ENCODE results near the gene ROBO1.

The ROBO1 gene

DNA sequence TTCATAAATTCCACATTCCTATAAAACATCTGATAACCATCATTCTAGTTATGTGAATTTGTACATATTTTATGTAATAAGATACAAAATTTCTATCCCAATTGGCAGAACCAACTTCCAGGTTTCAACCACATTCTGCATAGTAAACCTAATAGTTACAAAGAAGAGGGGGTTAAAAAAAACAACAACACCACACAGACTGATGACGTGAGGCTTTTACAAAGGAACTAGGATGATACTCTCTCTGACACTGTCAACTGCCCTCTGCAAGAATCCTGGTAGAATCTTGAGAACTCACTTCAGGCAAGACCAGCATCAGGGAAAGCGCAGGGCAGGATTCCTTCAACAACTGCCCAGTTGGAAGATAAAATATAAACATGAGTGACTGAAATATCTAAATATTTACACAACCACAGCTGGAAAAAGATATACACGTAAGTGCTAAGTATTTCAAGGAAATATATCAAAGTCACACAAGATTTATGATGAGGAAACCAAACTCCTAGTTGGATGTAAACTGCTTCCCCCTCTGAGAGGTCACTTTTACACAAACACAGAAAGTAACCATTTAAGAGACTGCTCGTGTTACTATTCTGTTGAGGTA, 816.4 kb downstream of the ROBO1 start:
- Histone ChIP-seq H3K4me2 (ENCODE audit: low read depth, low read length) (no peak overlapping the region), H2AFZ (ENCODE audit: low read length) (no peak overlapping the region), H3K9me2 (replicated peaks; ENCODE audit: insufficient read depth, low read length) (no peaks in the 10 kb centered on the region), H3K27ac (ENCODE audit: low read length) (no peak overlapping the region), H4K20me1 (ENCODE audit: insufficient read depth, low read length) (no peaks in the 10 kb centered on the region), H3K4me1 (ENCODE audit: low read length) (no peaks in the 10 kb centered on the region), H3F3A (ENCODE audit: insufficient read depth, low read length) (no peaks in the 10 kb centered on the region), H3K79me2 (ENCODE audit: low read length) (no peaks in the 10 kb centered on the region), H3K27me3 (replicated peaks; ENCODE audit: insufficient read depth, low read length) (no peaks in the 10 kb centered on the region), H3K9ac (ENCODE audit: low read length) (no peak overlapping the region), H3K4me3 (ENCODE audit: low read length) (no peak overlapping the region), H3K9me3 (replicated peaks; ENCODE audit: insufficient read depth, low read length) (no peaks in the 10 kb centered on the region), H3K36me3 (replicated peaks; ENCODE audit: insufficient read depth, low read length) (no peaks in the 10 kb centered on the region)
- TF ChIP-seq EZH2phosphoT487 (IDR thresholded peaks at IDR 0.05; ENCODE audit: low read length) = no peak
- TF ChIP-seq EZH2 (optimal IDR thresholded peaks at IDR 0.05; ENCODE audit: low read depth, low read length) = no peak
- TF ChIP-seq CTCF (IDR thresholded peaks at IDR 0.05; ENCODE audit: low read length) = no peak
- no peak for DNase-seq

DNA sequence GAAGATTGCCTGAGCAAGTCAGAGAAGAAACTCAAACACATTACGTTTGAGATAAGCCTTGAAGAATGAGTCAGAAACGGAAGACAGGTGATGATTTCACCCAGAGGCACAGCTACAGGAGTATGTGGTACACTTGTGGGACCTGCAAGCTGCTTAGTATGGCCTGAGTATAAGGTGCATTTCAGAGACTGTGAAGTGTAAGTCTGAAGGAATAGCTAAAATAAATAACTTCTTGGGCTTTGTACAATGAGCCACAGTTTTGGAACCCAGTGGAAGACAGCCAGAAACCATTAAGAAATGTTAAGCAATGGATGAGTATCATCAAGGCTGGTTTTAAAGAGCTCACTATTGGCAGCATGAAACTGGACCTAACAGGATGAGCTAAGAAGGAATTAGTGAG, 826.2 kb downstream of the ROBO1 start:
- Histone ChIP-seq H3K4me3 (ENCODE audit: low read length) (no peak overlapping the region), H3K9ac (ENCODE audit: low read length) (no peak overlapping the region), H3F3A (ENCODE audit: insufficient read depth, low read length) (no peaks in the 10 kb centered on the region), H3K4me2 (ENCODE audit: low read depth, low read length) (no peak overlapping the region), H3K36me3 (replicated peaks; ENCODE audit: insufficient read depth, low read length) (no peaks in the 10 kb centered on the region), H4K20me1 (ENCODE audit: insufficient read depth, low read length) (no peaks in the 10 kb centered on the region), H3K27me3 (replicated peaks; ENCODE audit: insufficient read depth, low read length) (no peaks in the 10 kb centered on the region), H2AFZ (ENCODE audit: low read length) (no peak overlapping the region), H3K9me3 (replicated peaks; ENCODE audit: insufficient read depth, low read length) (no peaks in the 10 kb centered on the region), H3K4me1 (ENCODE audit: low read length) (no peaks in the 10 kb centered on the region), H3K79me2 (ENCODE audit: low read length) (no peaks in the 10 kb centered on the region), H3K27ac (ENCODE audit: low read length) (no peak overlapping the region), H3K9me2 (replicated peaks; ENCODE audit: insufficient read depth, low read length) (no peaks in the 10 kb centered on the region)
- DNase-seq = no peak
- TF ChIP-seq EZH2 (optimal IDR thresholded peaks at IDR 0.05; ENCODE audit: low read depth, low read length) = no peak
- TF ChIP-seq EZH2phosphoT487 (IDR thresholded peaks at IDR 0.05; ENCODE audit: low read length) = no peak
- TF ChIP-seq CTCF (IDR thresholded peaks at IDR 0.05; ENCODE audit: low read length) = no peak

GRCh38 chr3:78940626-78941025, 827.2 kb downstream of the ROBO1 start:
- Histone ChIP-seq H3K4me3 (ENCODE audit: low read length) (no peak overlapping the region), H3K4me2 (ENCODE audit: low read depth, low read length) (no peak overlapping the region), H3K4me1 (ENCODE audit: low read length) (no peaks in the 10 kb centered on the region), H3K27ac (ENCODE audit: low read length) (no peak overlapping the region), H3K9ac (ENCODE audit: low read length) (no peak overlapping the region), H3K79me2 (ENCODE audit: low read length) (no peaks in the 10 kb centered on the region), H2AFZ (ENCODE audit: low read length) (no peak overlapping the region), H3K9me3 (replicated peaks; ENCODE audit: insufficient read depth, low read length) (no peaks in the 10 kb centered on the region), H3F3A (ENCODE audit: insufficient read depth, low read length) (no peaks in the 10 kb centered on the region), H3K36me3 (replicated peaks; ENCODE audit: insufficient read depth, low read length) (no peaks in the 10 kb centered on the region), H3K9me2 (replicated peaks; ENCODE audit: insufficient read depth, low read length) (no peaks in the 10 kb centered on the region), H4K20me1 (ENCODE audit: insufficient read depth, low read length) (no peaks in the 10 kb centered on the region), H3K27me3 (replicated peaks; ENCODE audit: insufficient read depth, low read length) (no peaks in the 10 kb centered on the region)
- TF ChIP-seq CTCF (IDR thresholded peaks at IDR 0.05; ENCODE audit: low read length) (no peak), EZH2phosphoT487 (IDR thresholded peaks at IDR 0.05; ENCODE audit: low read length) (no peak), EZH2 (optimal IDR thresholded peaks at IDR 0.05; ENCODE audit: low read depth, low read length) (no peak)
- no peak for DNase-seq

Measured in MM.1S (cell line).